ENCODE measurements around the gene COL2A1.

Gene COL2A1

DNA sequence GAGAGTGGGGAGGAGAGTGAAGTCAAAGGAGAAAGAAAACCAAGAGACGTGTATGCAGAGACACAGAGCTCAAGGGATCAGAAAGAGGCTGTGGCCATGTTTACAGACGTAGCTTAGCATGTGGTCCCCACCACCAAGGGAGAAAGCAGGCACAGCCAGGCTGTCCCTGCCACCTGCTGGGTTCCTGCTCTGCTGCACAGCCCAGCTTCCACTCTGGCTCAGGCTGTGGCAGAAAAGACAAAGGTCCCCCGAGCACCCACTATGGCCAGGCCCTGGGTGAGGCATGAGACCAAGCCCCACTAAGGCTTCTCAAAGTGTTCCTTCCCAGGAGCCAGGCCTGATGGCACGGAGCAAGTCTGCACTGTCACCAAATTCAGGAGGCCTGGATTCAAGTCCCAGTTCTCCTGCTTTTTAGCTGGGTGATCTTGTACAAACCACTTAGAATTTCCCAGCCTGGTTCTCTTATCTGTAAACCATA, 25.9 kb upstream of the COL2A1 start:
- DNase-seq (ENCODE audit: low spot score), result no peak

DNA sequence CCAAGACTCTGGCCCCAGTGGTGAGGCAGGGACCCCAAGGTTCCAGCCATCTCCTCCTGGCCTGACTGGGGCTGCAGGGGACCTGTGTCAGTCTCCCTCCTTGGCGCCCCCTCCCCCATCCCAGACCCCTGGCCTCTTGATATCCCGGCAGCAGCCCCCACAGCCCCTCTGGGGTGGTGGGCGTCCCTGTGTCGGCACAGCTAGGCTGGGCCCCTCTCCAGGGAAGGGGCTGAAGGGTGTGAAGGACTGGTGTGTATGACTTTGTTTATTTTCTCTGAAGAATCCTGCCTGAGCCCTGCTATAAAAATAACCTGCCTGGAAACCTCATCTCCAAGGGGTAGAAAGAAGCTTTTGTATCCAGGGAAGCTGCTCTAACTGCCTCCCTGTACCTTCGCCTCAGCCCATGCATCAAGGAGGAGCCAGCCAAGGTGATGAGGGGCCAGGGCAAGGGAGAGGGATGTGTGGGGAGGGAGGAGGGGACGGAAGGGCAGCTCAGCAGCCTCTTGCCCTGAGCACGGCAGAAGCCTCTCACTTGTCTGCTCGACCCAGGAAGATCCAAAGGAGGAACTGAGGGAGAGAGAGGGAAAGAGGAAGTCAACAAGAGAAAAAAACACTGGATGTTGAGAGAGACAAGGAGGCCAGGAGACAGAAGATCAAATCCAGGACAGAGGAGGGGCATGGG, 25.4 kb upstream of the COL2A1 start:
- DNase-seq (ENCODE audit: low spot score), result no peak

DNA sequence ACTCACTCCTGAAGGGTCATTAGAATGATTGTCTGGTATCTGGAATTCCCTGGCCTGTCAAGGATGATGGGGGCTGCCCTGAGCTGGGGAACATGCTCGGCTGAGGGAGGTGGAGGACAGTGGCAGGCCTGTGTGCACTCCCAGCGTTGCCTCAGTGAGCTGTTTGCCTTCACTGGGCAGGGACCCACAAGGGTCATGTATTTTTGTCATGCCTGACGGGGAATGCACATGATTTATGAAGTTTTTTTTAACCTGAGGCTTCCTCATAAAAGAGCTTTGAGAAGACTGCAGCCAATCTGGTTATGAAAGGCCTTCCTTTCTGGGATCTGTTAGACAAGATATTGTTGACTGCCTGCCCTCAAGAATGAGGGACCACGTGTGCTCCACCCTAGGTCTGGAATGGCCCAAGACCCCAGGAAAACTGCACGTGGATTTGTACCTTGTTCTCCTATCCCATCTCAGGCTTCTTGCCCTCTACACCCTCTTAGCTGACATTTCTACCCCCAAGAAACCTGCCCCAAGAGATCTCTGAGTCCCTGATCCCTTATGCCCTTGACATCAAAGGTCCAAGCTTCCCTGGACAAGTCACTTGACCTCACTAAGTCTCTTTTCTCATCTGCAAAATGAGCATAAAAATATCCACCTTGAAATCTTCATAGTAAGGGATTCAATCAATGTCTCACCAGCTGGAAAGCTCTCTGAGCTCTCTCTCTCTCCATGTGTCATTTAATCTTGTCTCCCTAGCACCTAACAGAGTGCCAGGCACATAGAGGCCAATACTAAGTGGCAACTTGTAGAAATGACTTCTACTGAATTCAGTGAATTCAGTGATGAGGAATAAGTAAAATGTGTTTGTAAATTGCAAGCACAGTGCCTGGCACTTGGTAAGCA, 24.5 kb upstream of the COL2A1 start:
- no peak for DNase-seq (ENCODE audit: low spot score)

DNA sequence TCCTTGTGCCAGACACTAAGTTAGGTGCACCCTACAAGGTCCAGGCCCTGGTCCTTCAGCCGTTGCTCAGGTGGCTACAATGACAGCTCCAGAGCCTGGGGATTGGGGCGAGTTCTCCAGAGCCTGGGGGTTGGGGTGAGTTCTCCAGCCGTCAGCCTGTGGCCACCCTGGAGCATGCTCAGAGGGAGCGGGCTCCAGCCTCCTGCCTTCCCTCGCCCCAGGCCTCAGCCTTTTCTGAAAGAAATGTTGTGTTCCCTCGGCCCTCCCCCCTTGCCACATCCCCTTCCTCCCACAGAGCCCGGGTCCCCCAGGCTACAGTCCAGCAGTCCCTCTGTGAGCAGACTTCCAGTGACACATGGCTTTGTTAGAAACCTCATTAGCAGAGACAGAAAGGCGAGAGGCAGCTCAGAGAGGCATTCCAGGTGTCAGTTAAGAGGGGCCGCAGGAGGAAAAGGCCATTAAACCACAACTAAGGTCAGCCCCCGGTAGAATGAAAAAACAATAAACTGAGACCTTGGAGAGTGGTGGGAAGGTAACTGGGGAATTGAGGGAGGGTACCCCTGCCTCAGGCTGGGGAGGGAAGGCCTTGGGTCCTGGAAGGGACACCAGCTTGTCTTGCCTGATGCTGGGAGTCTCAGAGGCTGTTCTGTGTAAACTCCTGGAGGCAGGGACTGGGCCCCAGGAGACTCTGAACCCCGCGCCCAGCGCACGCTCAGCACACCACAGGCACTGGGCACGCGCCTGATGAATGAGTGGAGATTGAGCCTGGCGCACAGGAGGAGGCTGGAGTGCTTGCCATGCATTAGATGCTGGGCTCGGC, 23.1 kb upstream of the COL2A1 start:
- DNase-seq (ENCODE audit: low spot score), result no peak

DNA sequence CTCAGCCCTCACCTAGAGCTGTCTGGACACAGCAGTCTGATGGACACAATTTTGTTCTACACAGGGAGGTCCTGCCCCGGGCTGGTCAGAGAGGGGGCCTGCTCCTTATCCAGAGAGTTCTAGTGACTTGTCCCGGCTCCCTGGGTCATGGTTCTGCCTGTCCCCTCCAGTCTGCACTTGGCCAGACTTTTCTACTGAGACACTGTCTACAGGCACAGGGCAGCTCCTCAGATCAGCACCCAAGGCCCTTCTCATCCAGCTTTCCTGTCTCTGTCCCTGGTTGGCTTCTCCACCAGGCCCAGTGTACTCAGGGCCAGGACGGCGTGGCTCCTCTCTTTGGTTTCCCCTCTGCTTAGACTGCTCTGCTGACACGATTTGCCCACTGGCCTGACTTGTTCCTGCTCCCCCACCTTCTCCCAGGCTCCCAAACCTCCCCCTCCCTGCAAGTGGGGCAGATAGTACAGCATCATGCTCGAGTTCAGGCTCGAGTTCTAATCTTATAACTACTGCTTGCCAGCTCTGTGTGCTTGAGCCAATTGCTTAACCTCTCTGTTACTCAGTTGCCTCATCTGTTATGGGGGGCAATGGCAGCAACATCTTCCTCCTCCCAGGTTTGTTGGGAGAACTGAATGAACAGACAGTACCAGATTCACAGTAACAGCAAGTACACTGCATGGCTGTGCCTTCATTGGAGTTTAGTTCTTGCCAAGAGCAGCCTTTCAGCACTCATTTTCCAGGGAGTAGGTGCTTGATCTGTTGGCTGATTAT, 22.0 kb upstream of the COL2A1 start:
- DNase-seq (ENCODE audit: low spot score), result no peak

DNA sequence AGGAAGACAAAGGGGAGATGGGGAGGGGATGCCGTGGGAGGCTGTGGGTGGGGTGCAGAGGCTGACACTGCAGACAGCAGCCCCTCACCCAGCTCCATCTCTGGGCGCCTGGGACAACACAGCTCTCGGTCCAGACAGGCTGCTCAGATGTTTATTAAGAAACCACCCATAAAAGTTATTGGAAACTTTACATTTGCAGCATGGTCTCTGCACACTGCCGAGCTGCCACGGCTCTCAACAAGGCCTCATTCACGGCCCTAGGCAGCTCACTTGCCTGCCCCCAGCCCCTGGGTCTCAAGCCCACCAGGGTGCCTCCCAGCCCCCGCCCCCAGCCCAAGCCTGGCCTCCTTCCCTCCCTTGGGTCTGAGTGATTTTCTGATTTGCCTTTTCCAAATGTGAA, 21.0 kb upstream of the COL2A1 start:
- no peak for DNase-seq (ENCODE audit: low spot score)

DNA sequence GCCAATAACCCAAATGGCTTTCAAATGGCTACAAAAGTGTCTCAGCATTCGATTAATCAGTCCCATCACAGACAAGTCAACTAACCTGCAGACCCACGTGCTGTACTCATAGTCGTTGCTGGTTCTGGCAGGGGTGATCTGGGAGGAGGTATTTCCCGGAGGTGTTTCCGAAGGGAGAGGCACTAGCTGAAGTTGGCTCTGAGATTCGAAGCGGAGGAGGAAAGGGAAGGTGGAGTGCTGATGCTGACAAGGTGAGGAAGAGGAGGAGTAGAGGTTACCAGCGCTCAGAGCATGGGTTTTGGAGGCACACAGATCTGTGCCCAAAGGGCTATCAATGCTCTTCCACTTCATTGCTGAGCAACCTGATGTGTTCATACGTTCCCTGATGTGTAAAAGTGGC, 20.5 kb upstream of the COL2A1 start:
- no peak for DNase-seq (ENCODE audit: low spot score)

DNA sequence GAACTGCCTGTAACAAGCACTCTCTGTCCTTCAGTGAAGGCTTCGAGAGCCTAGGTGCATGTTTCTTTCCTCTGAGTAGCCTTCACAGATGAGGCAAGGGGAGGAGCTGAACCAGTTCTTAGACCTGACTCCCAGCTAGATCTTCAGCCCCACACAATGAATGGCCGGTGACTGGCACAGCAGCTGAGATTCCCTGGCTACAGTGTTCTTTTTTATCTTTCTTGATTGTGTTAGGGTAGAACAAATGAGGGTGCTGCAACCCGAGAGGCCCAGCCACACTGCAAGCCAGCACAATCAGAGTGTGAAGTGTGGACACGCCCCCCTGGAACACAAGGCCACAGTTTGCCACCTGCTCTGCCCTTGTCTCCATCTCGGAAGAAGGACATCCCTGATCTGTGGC, 19.1 kb upstream of the COL2A1 start:
- no peak for DNase-seq (ENCODE audit: low spot score)

DNA sequence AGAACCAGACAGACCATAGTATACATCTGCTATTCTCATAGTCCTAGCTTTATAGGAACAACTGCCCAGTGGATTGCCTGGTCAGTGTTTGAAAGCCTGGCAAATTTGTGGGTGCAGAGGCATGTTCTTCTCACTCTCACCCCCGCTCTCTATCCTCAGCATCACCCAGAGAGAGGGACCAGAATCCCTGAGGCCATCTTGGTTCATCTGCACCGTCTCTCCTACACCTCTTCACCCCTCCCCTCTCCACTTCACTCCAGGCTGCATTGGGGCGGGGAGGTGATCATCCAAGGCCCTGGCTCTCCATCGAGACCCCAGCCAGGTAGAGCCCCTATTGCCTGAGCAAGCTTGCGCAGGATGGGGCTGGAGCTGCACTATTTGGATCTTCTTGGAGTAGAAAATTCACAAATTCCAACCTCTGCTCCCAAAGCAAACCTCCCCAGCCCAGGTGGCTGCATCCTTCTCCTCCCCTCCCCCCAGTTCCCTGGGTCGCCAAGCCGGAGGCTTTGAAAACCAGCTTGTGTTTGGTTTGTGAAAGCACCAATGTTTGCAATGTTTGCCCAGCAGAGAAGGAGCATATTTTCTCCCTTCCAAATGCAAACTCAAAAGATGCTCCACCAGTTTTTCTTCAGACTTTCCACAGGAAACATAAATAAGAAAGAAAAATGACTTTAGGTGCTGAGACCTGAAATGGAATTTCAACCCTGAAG, 18.6 kb upstream of the COL2A1 start:
- no peak for DNase-seq (ENCODE audit: low spot score)

DNA sequence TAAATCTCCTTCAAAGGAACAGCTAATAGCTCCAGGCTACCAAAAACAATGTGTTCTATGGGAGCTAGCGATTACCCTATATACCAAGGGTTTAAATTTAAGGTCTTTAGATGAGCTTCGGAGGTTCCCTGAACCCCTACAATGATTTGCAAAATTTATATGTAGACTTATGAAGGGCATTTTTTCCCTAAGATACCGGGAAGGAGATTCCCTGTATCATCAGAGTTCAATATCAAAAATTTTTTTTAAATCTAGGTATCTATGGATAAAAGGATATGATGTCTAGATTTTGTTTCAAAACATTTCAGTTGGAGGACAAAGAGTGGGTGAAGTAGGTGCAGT, 17.9 kb upstream of the COL2A1 start:
- no peak for DNase-seq (ENCODE audit: low spot score)

DNA sequence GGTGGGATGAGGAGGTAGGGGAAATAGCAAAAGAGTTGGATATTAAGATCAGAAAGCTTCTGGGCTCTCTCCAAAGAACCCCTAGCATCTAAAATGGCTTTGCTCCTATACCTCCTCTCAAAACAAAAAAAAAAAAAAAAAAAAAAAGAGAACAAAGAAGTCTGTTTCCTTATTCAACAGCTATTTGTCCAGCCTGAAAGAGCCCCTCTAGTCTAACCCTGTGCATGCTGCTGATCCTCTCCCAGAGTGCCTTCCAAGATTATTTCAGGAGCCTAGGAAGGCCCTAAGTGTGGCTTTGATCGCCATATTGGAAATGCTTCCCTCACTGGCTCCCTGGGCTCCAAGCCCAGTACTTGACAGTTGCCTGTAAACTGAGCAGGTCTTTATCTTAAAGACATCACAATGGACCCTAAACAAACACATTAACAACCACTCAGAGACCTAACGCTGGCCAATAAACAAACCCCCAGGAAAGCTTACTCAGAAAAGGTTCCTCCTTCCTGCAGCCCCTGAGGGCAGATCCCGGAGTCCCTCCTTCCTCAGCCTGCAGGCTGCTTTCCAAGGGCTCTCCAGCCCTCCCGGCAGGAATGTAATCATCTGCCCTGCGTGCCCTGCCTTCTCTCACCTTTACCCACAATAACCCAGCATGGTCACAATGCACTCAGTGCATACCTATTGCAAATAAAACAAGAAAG, 17.4 kb upstream of the COL2A1 start:
- no peak for DNase-seq (ENCODE audit: low spot score)

DNA sequence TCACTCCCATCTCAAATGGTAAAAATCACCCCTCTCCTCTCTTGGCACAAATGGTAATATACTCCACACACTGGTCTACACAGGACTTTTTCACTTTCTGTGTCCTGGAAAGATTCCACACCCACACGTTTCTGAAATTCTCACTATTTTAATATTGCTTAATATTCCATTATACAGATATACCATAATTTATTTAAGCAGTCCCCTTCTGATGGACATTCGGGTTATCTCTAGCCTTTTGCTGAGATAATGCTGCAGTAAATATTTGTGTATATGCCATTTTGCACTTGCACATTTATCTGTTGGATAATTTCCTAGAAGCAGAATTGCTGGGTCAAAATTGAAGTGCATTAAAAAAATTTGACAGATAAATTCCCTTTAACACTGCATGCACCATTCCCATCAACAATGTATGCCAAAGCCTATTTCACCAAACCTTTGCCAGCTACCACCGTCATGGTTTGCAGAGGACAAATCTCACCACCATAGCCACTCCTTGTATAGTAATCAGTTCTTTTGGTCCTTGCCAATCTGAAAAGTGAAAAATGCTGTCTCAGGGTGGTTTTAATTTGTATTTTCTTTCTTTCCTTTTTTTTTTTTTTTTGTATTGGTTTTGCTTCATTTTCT, 15.5 kb upstream of the COL2A1 start:
- DNase-seq (ENCODE audit: low spot score), result no peak

DNA sequence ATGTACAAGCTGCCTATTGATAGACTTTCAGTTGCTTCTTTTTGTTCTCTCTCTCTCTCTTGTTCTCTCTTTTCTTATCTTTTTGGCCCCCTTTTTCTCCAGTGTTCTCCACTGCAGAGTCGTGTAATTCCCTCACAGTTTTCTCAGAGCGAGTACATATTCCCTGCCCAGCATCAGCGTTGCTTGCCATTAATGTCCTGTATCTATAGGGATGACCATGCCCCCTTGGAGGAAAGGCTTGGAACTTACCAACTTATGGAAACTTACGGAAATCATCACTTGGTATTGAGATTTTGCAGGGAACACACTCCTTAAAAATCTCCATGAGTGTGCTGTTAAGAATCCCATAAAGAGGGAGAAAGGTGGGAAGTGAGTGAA, 14.3 kb upstream of the COL2A1 start:
- DNase-seq (ENCODE audit: low spot score), result no peak

DNA sequence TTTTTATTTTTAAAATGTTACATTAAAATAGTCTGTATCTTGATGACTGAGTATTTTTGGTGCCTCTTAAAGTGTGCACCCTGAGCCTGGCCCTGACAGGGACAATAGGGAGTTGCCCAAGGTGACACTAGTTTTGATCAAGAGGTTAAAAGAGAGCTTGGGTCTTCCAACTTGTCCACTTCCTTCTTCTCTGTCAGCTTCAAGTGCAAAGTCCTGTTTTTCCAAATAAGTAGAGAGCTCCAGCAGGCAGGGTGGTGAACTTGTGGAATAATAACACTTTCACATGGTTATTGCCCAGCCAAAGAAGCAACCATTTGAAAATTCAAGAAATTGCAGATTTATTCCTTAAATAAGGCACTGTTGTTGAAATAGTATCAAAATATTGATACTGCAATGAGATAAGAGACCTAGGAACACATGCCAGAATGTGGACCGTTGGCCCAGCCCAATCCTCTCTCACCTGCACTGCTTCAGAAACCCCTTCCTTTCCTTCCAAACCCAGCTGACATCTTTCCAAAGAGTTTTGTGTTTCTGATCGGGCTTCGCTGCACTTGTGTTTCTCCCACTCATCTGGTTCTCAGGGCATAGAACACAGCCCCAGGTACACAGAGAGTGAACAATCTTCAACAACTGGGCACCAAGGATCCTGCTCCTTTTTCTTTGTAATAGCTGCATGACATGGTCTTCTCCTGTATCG, 13.8 kb upstream of the COL2A1 start:
- no peak for DNase-seq (ENCODE audit: low spot score)

DNA sequence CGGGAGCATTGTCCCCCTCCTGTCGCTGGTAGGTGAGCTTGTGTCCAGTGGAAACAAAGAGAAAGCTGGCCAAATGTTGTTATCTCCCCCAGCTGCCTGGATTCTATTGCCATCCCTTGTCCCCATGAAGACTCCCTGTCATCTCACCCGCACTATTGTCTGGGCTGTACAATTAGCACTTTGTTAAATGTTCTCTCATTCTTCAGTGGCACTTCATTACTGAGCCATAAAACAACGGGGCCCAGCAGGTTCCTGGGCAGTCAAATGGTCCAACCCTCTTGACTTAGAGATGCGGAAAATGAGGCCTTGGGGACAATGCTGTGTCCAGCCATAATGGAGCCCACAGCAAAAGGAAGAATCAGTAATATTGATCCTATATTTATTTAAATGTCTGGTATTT, 13.2 kb upstream of the COL2A1 start:
- DNase-seq (ENCODE audit: low spot score), result no peak

DNA sequence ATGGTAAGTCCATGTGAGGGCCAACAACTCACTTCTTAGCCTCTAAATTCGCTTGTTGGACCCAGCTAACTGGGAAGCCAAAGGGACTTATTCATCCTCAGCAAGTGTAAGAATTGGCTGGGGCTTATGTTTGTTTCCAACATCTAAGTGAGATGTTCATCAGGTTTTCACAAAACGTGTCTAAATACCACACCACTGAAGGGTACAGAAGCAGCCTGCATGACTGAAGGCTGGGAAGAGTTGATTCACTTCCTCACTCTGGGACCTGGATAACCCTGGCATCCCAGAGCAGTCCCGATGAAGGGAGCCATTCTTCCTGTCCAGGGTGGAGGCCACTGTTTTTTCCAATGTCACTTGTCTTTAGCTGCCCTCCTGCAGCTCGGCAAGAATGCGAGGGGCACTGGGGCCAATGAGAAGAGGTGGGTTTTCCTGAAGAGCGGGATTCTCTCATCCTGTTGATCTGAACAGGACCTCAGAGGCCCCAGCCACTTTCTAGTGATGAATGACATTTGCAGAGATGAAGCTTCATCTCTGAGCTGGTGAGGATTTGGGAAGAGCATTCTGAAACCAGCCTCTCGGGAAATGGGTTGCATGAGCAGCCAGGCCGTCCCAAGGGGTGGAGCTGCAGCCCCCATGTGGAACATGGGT, 12.2 kb upstream of the COL2A1 start:
- DNase-seq (ENCODE audit: low spot score), result no peak

DNA sequence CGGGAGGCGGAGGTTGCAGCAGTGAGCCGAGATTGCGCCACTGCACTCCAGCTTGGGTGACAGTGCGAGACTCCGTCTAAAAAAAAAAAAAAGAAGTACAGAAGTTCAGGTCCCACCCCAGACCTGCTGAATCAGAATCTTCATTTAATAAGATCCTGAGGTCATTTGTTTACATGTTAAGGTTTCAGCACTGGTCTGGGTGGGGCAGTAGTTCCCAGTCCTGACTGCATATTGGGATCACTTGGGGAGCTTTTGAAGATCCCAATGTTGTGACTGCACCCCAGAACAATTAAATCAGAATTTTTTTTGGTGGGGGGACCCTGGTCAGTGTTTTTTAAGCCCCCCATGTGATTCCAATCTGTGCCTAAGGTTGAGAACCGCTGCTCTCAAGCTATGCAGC, 11.7 kb upstream of the COL2A1 start:
- DNase-seq (ENCODE audit: low spot score), result no peak

DNA sequence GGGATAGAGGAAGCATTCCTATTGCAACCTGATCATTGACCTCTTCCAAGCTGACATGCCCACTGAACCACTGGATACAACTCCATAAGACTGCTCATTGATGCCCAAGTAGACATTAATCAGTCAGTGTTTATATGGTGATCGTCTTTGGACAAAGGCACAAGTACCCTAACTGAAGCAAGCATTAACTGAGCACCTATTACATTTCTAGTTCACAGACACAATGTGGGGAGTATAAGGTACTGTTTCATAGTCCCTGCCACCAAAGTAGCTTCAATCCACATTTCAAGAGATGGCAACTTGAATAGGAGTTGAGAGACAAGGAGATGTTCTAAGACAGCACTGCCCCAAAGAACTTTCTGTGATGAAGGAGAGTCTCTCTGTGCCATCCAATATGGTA, 10.9 kb upstream of the COL2A1 start:
- DNase-seq (ENCODE audit: low spot score), result no peak

DNA sequence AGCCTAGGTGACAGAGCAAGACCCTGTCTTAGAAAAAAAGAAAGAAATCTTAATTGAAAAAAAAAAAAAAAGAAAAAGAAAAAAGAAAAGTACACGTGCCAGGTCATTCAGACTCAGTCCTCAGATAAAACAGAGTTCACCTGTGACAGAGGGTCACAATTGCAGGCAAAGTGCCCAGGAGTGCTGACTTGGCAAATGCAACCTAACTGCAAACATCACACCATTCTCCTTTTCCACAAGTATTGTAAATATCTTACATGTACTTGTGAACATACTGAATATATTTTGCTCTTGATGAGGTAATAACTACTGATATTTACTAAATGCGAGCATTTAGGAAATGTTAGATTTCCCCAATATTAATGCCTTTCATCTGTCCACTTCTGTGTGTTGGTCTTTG, 9.0 kb upstream of the COL2A1 start:
- no peak for DNase-seq (ENCODE audit: low spot score)
